ENCODE results near the gene BTNL8. TPM values are rescaled to one million over a fixed set of nuclear protein-coding genes. Genes with fewer than 3 reads are reported as not detected.

The BTNL8 gene
- total and polyA plus RNA-seq, 4 donors = 0.11 to 0.50 (median 0.39) TPM; not detected in 1

DNA sequence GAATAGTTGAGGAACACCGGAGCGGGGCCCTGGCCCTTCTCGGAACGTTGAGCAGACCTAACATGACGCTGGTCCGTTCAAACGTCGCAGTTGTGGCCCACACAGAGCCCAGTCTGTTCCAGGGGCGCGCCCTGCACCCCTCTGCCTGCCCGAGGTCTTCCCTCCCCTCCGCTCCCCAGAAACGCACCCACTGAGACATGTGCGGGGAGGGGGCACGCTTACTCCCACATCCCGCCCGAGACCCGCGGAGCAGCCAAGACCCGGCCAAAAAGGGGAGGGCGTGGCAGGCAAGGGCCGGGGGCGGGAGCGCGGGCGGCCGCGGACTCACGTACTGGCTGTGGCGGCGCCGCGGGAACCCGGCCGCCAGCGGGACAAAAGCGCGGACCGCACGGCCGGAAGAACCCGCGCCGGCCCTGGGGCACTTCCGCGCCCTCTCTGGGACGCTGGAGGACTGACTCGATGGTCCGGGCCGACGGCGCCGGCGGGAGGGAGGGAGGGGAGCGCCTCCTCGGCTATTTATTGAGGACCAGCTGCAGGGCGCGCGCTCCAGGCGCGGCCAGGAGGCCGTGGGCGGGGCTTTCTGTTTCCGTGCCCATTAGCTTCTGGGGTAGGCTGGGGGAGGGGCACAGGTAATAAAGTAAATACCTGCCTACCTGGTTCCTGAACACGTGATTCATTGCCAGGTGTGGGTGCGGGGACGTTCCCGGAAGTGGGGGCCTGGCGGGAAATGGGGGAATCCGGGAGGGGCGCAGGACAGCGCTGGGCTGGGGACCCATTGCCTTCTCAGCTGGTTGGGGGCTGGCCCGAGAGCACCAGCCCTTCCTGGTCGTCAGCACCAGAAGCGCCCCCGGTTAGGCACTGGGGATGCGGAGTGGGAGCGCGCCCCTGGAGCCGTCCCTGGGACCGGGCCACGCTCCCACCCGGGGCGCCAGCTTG is 37.8 kb upstream of the BTNL8 start, which contains the start of gene ZFP62:
TSS of gene ZFP62 (minus strand) at position 390 of the 936 bp plus-strand sequence. CDS start at position 333, 57 bp downstream.
- H3K4me3 ChIP-seq (ENCODE audit: low read depth, low read length) = peak within 1 kb of the TSS; percentile 89
- no peaks in the 10 kb centered on the region for H3K9me3 ChIP-seq (ENCODE audit: control insufficient read depth, insufficient read depth, low read length)
- peaks cover 3% of the 10 kb centered on the region for H3K4me1 ChIP-seq (ENCODE audit: control insufficient read depth, insufficient read depth, low read length)
- H3K36me3 ChIP-seq (ENCODE audit: control insufficient read depth, insufficient read depth, low read length) = peaks cover 3% of the 10 kb centered on the region
- H3K27ac ChIP-seq (ENCODE audit: low read depth, low read length) = peak within 1 kb of the TSS; percentile 79
- WGBS (ENCODE audit: insufficient coverage) = under 1% methylated on average over 75 of the region's 84 CpGs
- peak; percentile 67 to 97 (median 82) for DNase-seq (ENCODE audit: low read depth in 4 of 6, low spot score in 6 of 6)
- H3K27me3 ChIP-seq (ENCODE audit: control insufficient read depth, insufficient read depth, low read length) = no peaks in the 10 kb centered on the region

DNA sequence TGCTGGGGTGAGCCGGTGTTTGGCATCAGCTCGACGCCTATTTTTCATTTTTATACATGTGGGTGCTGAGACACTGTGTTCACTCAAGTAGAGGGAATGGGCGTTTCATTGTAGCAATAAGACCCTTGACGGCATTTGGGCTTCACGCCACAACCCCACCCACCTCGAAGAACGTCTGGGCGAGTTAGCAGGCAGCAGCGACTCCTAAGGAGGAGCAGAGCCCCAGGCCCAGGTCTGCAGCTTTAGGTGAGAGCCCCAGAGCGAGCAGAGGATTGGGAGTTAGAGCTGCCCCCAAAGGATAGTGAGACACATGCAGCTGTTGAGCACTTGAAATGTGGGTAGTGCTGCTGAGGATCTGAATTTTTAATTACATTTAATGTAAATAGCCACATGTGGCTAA is 36.3 kb upstream of the BTNL8 start:
- H3K27ac ChIP-seq (ENCODE audit: low read depth, low read length) = no peak overlapping the region
- WGBS (ENCODE audit: insufficient coverage) = 23% methylated on average over 8 of the region's 11 CpGs
- H3K36me3 ChIP-seq (ENCODE audit: control insufficient read depth, insufficient read depth, low read length) = peaks cover 3% of the 10 kb centered on the region
- no peaks in the 10 kb centered on the region for H3K27me3 ChIP-seq (ENCODE audit: control insufficient read depth, insufficient read depth, low read length)
- no peak overlapping the region for H3K4me3 ChIP-seq (ENCODE audit: low read depth, low read length)
- H3K9me3 ChIP-seq (ENCODE audit: control insufficient read depth, insufficient read depth, low read length) = no peaks in the 10 kb centered on the region
- DNase-seq (ENCODE audit: low read depth in 4 of 6, low spot score in 6 of 6) = no peak
- peaks cover 3% of the 10 kb centered on the region for H3K4me1 ChIP-seq (ENCODE audit: control insufficient read depth, insufficient read depth, low read length)

DNA sequence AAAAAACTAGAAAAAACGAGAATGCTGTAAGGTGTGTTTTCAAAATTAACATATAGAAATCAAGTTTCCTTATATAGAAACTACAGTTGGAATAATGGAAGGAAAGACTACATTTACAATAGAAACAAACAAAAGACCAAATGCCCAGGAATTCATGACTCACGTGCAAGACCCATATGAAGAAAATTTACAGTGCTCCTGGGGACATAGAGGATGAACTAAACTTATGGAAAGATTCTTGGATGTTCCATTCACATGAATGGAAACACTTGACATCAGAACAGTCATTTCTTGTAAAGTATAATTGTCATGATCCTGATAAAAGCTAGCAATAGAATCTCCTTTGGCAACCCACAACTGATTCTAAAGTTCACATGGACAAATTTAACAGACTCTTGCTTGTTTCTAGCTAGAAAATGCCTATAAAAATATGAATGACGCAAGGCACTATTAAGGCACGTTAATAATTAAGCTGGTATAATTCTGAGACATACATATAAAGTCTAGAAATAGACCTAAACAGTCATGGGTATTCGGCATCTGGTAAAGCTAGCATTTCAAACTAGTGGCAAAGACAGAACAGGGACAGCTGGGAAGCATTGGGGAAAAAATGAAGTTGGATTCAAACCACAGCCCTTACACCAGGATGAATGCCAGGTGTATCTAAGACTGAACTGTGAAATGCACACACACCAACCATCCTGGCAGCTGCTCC is 32.8 kb upstream of the BTNL8 start:
- DNase-seq (ENCODE audit: low read depth in 4 of 6, low spot score in 6 of 6) = peak in 1 of 6 donors; percentile 6
- no peaks in the 10 kb centered on the region for H3K27me3 ChIP-seq (ENCODE audit: control insufficient read depth, insufficient read depth, low read length)
- H3K4me1 ChIP-seq (ENCODE audit: control insufficient read depth, insufficient read depth, low read length) = no peaks in the 10 kb centered on the region
- H3K27ac ChIP-seq (ENCODE audit: low read depth, low read length) = no peak overlapping the region
- no peaks in the 10 kb centered on the region for H3K36me3 ChIP-seq (ENCODE audit: control insufficient read depth, insufficient read depth, low read length)
- no peaks in the 10 kb centered on the region for H3K9me3 ChIP-seq (ENCODE audit: control insufficient read depth, insufficient read depth, low read length)
- no peak overlapping the region for H3K4me3 ChIP-seq (ENCODE audit: low read depth, low read length)
- no CpG with 5 or more reads among the region's 5 CpGs for WGBS (ENCODE audit: insufficient coverage)

DNA sequence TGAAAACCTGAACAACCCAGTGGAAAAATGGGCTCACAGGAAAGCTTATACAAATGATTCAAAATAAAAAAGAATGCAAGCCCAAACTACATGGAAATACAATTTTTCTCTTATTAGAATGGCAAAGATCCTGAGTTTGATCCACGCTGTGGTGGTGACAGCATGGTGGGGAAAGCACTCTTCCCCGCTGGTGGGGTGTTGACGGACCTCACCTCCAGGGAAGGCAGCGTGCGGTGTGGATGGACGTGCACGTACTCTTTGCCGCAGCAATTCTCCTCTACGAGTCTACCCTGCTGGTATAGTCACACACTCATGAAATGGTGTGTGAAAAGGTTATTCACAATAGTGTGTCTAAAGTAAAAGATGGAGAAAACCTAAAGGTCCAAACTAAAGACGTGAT is 32.0 kb upstream of the BTNL8 start:
- no peaks in the 10 kb centered on the region for H3K4me1 ChIP-seq (ENCODE audit: control insufficient read depth, insufficient read depth, low read length)
- no peaks in the 10 kb centered on the region for H3K36me3 ChIP-seq (ENCODE audit: control insufficient read depth, insufficient read depth, low read length)
- no peak for DNase-seq (ENCODE audit: low read depth in 4 of 6, low spot score in 6 of 6)
- no peak overlapping the region for H3K4me3 ChIP-seq (ENCODE audit: low read depth, low read length)
- WGBS (ENCODE audit: insufficient coverage) = 87% methylated on average over 7 of the region's 10 CpGs
- no peaks in the 10 kb centered on the region for H3K27me3 ChIP-seq (ENCODE audit: control insufficient read depth, insufficient read depth, low read length)
- H3K9me3 ChIP-seq (ENCODE audit: control insufficient read depth, insufficient read depth, low read length) = no peaks in the 10 kb centered on the region
- H3K27ac ChIP-seq (ENCODE audit: low read depth, low read length) = no peak overlapping the region

DNA sequence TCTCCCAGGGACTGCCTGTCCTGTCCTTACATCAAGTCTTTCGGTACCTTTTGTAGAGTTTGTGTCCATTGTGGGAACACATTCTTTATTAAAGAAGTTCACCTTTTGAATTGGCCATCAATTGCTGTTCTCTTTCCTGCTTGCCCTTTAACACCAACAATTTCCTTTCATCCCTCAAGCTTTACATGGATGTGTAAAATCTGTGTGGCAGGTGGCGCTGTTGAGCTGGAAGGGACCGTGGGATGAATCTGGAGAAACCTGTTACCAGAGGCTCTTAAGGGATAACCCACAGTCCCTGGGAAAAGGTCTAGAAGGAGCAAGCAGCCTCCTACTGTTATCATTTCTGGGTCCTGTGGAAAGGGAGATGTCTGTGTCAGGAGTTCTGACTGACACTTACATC is 30.0 kb upstream of the BTNL8 start:
- Histone ChIP-seq H3K36me3 (ENCODE audit: control insufficient read depth, insufficient read depth, low read length) (no peaks in the 10 kb centered on the region), H3K4me3 (ENCODE audit: low read depth, low read length) (no peak overlapping the region), H3K9me3 (ENCODE audit: control insufficient read depth, insufficient read depth, low read length) (no peaks in the 10 kb centered on the region), H3K4me1 (ENCODE audit: control insufficient read depth, insufficient read depth, low read length) (no peaks in the 10 kb centered on the region), H3K27ac (ENCODE audit: low read depth, low read length) (no peak overlapping the region), H3K27me3 (ENCODE audit: control insufficient read depth, insufficient read depth, low read length) (no peaks in the 10 kb centered on the region)
- 0% methylated on average over 1 of the region's 3 CpGs for WGBS (ENCODE audit: insufficient coverage)
- DNase-seq (ENCODE audit: low read depth in 4 of 6, low spot score in 6 of 6) = peak in 5 of 6 donors; percentile 33 to 88 (median 66)

DNA sequence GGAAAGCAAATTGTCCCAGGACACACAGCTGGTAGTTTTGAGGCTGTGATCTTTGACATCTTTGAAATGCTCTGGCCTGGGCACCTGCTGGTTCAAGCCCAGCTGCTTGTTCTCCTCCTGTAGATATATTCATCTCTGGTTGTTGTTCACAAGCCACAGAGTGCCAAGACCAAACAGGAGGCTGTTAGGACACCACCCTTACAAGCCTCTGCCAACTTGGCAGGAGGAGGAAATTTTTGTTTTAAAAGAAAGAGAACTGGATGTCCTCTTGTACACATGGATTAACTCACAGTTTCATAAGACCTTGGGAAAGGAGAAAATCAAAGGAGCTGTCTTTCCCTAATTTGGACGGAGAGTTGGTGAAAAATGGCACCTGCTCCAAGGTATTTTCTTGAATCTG is 29.4 kb upstream of the BTNL8 start:
- no peak for DNase-seq (ENCODE audit: low read depth in 4 of 6, low spot score in 6 of 6)
- no CpG with 5 or more reads among the region's 1 CpG for WGBS (ENCODE audit: insufficient coverage)

DNA sequence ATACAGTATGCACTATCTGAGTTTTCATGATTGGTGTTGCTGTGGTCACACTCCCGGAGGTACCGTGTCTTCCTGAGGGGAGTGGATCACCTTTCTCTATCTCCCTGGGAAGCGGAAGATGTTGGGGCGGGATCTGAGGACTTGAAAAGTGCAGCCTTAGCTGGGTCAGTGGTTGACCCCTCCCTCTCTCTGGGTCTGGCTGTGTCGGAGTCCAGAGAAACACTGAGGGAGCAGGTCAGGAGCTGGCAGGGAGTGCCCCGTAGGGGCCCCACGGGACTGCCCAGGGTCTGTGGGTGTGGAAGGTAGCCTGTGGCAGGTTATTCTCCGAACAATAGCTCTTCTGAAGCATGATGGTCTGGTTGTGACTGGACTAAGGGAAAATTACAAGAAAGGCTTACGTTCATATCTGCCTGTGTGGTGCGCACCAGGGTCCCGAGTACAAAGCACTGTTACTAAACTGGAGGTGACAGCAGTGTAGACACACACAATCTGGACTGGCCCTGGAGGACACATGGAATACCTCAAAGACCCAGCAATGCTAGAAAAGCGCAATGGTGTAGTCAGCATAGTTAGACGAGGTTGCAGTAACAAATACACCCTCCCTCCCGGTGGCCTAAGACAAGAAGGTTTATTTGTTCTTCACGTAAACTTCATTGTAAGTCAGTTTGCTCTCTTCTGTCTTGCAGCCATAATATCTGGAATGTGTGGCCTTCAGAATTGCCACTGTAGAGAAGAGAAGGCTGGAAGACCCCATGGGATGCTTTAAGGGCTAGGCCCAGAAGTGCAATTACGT is 28.5 kb upstream of the BTNL8 start:
- no peaks in the 10 kb centered on the region for H3K27me3 ChIP-seq (ENCODE audit: control insufficient read depth, insufficient read depth, low read length)
- no peak overlapping the region for H3K27ac ChIP-seq (ENCODE audit: low read depth, low read length)
- H3K36me3 ChIP-seq (ENCODE audit: control insufficient read depth, insufficient read depth, low read length) = no peaks in the 10 kb centered on the region
- no peak overlapping the region for H3K4me3 ChIP-seq (ENCODE audit: low read depth, low read length)
- H3K4me1 ChIP-seq (ENCODE audit: control insufficient read depth, insufficient read depth, low read length) = no peaks in the 10 kb centered on the region
- DNase-seq (ENCODE audit: low read depth in 4 of 6, low spot score in 6 of 6) = no peak
- 69% methylated on average over 9 of the region's 16 CpGs for WGBS (ENCODE audit: insufficient coverage)
- H3K9me3 ChIP-seq (ENCODE audit: control insufficient read depth, insufficient read depth, low read length) = no peaks in the 10 kb centered on the region

More for the DNA sequence above, 29.4 kb upstream of the BTNL8 start:
- Histone ChIP-seq H3K27me3 (ENCODE audit: control insufficient read depth, insufficient read depth, low read length) (no peaks in the 10 kb centered on the region), H3K9me3 (ENCODE audit: control insufficient read depth, insufficient read depth, low read length) (no peaks in the 10 kb centered on the region), H3K4me1 (ENCODE audit: control insufficient read depth, insufficient read depth, low read length) (no peaks in the 10 kb centered on the region), H3K36me3 (ENCODE audit: control insufficient read depth, insufficient read depth, low read length) (no peaks in the 10 kb centered on the region), H3K4me3 (ENCODE audit: low read depth, low read length) (no peak overlapping the region), H3K27ac (ENCODE audit: low read depth, low read length) (no peak overlapping the region)

DNA sequence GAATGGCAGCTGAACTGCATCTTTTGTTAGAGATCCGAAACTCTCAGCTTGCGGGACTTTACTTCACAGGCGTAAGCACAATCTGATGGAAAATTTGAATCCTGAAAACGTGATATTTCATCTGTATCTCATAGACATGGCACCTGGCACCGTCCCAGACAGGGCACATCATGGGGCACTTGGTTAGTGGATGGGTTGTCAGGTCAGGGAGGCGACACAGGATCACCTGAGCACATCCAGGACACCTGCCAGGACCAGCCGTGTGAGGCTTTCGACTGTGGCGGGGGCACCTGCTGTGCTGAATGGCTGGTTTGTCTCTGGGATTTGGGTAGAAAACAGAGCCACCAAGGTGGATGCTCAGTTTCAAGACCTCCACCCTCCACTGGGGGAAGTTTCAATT is 26.5 kb upstream of the BTNL8 start:
- Histone ChIP-seq H3K9me3 (ENCODE audit: control insufficient read depth, insufficient read depth, low read length) (no peaks in the 10 kb centered on the region), H3K4me1 (ENCODE audit: control insufficient read depth, insufficient read depth, low read length) (no peaks in the 10 kb centered on the region), H3K36me3 (ENCODE audit: control insufficient read depth, insufficient read depth, low read length) (no peaks in the 10 kb centered on the region), H3K27me3 (ENCODE audit: control insufficient read depth, insufficient read depth, low read length) (no peaks in the 10 kb centered on the region), H3K27ac (ENCODE audit: low read depth, low read length) (no peak overlapping the region), H3K4me3 (ENCODE audit: low read depth, low read length) (no peak overlapping the region)
- DNase-seq (ENCODE audit: low read depth in 4 of 6, low spot score in 6 of 6) = no peak
- WGBS (ENCODE audit: insufficient coverage) = 82% methylated on average over 6 of the region's 9 CpGs
